GM19023 (cell line): ENCODE measurements around the gene OR13C5.
"Not testable (repeated sequence)": the region's sequence is repeated elsewhere in the genome, so short reads cannot be mapped to it uniquely, and the experiment has no call there.

Source experiments
- ATAC-seq: cut with Tn5 transposase; IDR thresholded peaks from one replicate; pipeline ENCODE4 v1.9.1; 2021; ENCODE audit warnings: mild to moderate bottlenecking, moderate library complexity; ENCODE audit not compliant: unreplicated experiment

Gene OR13C5, protein sequence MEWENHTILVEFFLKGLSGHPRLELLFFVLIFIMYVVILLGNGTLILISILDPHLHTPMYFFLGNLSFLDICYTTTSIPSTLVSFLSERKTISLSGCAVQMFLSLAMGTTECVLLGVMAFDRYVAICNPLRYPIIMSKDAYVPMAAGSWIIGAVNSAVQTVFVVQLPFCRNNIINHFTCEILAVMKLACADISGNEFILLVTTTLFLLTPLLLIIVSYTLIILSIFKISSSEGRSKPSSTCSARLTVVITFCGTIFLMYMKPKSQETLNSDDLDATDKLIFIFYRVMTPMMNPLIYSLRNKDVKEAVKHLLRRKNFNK

DNA sequence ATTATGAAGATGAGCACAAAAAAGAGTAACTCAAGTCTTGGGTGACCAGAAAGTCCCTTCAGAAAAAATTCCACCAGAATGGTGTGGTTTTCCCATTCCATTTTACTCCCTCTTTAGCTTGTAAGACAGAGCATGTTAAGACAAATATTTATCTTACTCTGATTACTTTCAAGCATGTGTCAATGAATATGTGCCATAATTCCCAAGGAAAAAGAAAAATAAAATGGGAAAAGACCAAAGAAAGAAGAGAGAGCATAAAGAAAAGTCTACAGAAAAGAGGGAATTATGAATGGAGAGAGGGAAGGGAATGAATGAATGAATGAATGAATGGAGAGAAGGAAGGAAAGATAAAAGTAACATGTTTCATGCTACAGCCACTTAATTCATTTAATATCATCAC is at the start of gene OR13C5:
TSS of gene OR13C5 (minus strand) at position 101 of the 400 bp plus-strand sequence. CDS start at position 101, 0 bp downstream.
- ATAC-seq: not testable (repeated sequence)

DNA sequence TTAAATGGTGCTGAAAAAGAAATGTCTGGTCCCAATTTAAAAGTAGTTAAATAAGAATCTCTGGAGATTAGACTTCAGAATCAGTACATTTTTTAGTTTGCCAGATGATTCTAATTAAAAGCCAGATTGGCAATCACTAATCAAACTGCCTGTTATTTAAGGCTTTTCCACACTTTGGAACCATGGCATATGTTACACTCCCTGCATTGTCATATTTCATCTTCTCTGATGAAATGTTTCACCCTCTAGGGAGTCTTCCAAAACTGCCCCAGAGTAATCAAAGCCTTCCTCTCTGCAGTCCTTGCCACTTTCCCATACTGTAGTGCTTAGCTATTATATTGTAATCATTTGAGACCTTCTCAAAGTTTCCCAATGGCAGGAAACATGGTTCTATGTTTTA is 36.2 kb upstream of the OR13C5 start:
- ATAC-seq: no peak

DNA sequence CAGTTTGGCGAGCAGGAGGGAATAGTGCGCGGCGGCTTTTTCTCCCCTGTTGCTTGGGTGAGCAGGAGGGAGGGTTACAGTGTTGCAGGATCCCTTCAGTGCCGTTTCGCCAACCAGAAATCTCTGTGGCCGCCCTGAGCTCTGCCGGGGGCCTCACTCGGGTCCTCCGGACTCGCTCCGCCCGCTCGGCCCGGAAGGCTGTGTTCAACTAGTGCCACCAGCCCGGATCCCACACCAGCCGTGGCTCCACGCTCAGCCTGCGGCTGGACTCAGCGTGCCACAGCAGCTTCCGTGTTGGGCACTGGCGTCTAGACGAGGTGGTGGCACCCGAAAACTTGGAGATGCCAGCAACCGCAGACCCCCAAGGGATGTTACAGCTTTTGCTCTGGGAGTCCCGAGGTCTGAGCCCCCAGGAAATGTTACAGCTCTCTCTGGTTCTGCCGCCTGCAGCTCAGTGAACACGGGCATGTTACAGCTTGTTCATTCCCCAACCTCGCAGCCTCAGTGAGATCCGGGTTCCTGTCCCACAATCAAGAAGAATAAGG is 34.8 kb upstream of the OR13C5 start:
- no peak for ATAC-seq

DNA sequence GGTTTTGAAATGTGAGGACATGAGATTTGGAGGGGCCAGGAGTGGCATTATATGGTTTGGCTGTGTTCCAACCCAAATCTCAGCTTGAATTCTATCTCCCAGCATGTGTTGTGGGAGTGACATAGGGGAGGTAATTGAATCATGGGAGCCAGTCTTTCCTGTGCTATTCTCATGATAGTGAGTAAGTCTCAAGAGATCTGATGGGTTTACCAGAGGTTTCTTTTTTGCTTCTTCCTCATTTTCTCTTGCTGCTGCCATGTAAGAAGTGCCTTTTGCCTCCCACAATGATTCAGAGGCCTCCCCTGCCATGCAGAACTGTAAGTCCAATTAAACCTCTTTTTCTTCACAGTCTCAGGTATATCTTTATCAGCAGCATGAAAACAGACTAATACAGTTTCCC is 26.8 kb upstream of the OR13C5 start:
- not testable (repeated sequence) for ATAC-seq

DNA sequence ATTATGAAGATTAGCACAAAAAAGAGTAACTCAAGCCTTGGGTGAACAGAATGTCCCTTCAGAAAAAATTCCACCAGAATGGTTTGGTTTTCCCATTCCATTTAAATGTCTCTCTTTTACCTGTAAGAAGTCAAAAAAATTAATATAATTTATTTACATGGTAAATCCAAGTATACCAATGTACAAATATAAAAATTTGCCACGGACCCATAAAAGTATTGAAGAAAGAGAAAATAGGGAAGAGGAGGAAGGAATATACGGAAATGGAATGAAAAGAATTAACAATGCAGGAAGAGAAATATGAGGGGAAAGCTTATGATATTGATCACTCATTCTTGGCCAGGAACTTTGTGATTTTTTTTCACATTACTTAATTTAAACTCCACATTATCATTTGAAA is 18.9 kb upstream of the OR13C5 start, which contains the start of gene OR13C9:
TSS of gene OR13C9 (minus strand) at position 101 of the 400 bp plus-strand sequence. CDS start at position 101, 0 bp downstream.
- no peak for ATAC-seq

DNA sequence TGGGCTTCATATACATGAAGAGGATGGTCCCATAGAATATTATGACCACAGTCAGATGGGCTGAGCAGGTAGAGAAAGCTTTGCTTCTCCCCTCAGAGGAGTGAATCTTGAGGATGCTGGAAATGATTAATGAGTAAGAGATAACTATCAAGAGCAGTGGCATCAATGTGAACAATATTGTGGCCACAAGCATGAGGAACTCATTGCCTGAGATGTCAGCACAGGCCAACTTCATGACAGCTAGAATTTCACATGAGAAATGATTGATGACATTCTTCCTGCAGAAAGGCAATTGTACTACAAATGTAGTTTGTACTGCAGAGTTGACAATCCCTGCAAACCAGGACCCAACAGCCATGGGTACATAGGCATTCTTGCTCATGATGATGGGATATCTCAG is 18.2 kb upstream of the OR13C5 start:
- ATAC-seq: no peak

DNA sequence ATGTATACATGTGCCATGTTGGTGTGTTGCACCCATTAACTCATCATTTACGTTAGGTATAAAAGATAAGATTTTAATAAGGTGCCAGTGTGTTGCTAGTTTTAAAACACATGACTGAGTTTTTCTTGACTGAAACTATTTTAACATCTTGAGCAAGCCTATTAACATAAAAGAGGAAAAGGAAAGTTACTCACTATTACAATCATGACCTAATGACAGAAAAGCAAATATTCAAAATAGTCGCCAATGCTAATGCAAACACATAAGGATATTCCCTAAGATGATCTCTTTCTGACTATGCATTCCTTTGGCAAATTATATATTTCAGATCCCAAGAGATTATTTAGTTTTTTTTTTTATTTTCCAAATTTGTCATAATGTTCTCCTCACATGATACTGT is 12.0 kb upstream of the OR13C5 start:
- no peak for ATAC-seq

DNA sequence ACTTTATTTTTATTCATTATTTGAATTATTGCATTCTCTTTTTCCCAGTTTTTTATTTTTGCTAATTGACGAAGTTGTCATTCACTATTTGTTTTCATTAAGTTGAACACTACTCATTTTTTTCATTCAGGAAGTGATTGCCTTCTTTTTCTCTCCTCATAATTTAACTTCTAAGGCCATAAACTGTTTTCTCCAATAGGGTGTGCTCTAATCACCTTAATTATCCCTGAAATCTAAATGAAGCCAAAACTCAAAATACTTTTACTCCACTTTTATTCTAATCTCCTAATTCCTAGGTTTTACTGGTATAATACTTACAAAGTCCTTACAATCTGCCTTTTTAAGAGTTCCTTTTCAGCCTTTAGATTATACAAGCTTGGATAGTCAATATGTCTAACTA is 9.1 kb upstream of the OR13C5 start:
- ATAC-seq: no peak

DNA sequence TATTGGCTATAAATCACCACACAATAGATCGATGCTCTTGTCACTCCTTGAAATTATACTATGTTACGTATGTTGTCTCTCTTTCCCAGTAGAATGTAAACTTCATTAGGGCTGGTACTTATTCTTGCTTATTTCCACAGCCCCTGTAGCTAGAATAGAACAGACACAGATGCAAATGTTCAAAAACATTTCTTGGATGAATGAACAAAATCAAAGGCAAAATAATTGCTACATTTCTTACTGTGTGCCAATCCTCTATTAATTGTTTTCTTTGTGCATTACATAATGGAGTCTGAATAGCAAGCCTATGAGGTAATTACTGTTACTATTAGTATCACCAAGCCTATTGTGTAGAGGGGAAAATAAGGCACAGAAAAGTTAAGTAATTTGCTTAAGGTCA is 6.9 kb upstream of the OR13C5 start:
- ATAC-seq: no peak

DNA sequence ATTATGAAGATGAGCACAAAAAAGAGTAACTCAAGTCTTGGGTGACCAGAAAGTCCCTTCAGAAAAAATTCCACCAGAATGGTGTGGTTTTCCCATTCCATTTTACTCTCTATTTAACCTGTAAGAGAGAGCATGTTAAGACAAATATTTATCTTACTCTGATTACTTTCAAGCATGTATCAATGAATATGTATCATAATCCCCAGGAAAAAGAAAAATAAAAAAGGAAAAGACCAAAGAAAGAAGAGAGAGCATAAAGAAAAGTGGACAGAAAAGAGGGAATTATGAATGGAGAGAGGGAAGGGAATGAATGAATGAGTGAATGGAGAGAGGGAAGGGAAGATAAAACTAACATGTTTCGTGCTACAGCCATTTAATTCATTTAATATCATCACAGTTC is 6.3 kb upstream of the OR13C5 start, which contains the start of gene OR13C2:
TSS of gene OR13C2 (minus strand) at position 101 of the 400 bp plus-strand sequence. CDS start at position 101, 0 bp downstream.
- not testable (repeated sequence) for ATAC-seq

DNA sequence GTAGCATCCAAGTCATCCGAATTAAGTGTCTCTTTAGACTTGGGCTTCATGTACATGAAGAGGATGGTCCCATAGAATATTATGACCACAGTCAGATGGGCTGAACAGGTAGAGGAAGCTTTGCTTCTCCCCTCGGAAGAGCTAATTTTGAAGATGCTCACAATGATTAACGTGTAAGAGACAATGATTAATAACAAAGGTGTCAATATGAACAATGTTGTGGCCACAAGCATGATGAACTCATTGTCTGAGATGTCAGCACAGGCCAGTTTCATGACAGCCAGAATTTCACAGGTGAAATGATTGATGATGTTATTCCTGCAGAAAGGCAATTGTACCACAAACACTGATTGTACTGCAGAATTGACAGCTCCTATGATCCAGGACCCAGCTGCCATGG is 5.6 kb upstream of the OR13C5 start:
- no peak for ATAC-seq

DNA sequence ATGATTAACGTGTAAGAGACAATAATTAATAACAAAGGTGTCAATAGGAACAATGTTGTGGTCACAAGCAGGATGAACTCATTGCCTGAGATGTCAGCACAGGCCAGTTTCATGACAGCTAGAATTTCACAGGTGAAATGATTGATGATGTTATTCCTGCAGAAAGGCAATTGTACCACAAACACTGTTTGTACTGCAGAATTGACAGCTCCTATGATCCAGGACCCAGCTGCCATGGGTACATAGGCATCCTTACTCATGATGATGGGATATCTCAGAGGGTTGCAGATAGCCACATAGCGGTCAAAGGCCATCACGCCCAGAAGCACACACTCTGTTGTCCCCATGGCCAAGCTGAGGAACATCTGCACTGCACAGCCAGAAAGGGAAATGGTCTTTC is 464 bp downstream of the OR13C5 start:
- not testable (repeated sequence) for ATAC-seq

DNA sequence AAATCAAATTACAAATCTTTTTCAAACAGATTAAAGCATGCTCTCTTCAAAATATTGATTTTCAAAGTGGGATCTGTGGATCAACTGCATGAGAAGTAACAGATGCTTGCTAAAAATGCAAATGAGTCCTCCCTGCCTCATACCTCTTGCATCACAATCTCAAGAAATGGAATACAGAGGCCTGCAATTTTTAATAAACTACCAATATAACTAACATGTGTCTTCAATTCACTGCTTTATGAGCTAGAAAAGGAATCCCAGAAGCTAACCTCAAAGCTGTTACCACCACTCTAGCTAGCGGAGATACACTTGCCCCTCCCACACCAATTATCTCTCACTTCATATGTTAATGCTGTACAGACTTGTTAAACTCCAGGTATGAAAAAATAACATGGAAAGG is 9.6 kb downstream of the OR13C5 start:
- no peak for ATAC-seq

DNA sequence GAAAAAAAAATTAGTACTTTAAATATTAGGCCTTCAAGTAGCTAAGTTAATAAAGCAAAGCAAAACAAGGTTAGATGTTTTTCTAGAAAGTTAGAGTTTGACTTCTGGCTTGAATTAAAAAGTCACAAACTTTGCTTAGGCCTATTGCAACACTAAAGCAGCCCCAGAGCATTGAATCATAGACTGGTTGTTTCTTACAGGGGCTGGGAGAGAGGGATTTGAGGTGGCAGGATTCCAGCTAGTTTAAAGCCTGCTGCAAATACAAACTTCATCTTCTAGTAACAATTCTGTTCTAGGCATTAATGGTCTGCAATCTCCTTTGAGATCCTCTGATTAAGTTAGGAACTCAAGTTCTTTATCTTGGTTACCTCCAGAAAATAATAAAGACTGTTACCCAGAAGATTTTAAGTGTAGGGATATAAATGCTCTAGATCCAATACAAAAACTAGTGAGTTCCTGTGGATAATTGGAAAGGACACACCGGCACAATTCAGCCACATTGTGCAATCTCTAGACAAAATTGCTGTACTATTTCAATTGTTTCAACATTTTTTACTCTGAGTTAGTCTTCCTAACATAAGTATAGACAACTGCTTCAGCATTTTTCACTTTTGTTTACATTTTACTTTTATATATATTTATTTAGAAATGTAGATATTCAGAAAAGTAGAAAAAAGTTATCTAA is 12.6 kb downstream of the OR13C5 start:
- no peak for ATAC-seq

DNA sequence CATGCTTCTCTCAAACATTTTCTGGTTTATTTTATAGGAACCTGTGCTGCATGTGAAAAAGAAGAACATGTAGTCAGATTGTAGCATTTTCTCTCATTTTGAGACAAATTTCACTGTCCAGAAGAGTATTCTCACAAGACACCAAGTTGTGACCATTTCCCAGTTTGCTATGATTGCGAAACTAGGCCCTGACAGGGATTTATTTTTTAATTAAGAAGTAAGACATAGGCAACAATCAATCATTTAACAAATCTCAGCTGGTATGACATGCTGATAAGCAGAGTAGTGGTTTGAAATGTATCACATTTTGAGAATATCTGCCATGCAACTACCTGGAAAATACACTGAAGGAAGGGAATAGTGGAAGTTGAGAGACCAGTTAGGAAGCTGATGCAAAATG is 18.7 kb downstream of the OR13C5 start:
- ATAC-seq: no peak

DNA sequence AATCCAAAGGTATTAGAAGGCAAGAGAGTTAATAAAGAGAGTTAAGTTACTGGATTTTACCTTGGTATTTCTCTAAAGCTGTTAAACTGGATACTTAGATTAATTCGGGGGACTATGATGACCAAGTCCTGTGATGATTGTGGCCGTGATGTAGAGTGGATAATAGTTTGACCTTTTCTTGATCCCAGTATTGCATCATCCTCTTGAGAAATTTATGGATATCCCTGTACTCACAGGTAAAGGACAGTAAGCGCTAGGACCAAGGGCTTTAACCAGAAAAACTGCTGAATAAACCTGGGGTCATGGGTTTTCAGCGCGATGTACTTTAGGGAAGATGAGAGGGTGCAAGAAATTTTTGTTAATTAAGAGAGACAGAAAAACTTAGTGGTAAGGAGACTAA is 21.9 kb downstream of the OR13C5 start:
- ATAC-seq: no peak

DNA sequence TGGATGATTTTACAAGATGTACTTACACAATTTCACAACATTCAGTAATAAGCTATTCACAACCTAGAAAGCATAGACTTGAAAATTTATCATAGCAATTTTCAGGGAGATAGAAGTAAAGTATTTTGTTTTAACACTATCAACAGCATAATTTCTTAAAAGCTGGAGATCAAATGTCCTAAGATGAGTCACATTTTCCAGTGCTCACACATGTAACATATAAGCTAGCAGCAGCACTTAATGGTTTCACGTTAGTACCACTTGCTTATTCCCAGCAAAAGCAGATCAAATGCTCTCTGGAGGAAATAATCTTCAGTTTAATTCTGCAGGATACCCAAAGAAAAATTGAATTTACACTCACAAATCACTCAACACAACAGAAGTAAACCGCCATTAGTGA is 23.8 kb downstream of the OR13C5 start:
- ATAC-seq: no peak

DNA sequence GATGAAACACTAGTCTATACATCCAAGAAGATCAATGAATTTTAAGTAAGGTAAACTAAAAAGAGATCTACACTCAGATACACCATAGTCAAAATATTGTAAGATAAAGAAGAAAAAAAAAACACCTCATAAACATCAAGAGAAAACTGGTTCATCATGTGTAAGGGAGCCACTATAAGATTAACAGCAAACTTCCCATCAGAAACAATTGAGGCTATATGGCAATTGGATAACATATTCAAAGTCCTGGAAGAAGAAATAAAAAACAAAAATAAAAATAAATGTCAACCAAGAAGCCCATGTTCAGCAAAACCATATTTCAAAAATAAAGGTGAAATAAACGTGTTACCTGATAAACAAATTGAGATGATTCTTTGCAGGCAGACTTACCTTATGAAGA is 26.6 kb downstream of the OR13C5 start:
- no peak for ATAC-seq

DNA sequence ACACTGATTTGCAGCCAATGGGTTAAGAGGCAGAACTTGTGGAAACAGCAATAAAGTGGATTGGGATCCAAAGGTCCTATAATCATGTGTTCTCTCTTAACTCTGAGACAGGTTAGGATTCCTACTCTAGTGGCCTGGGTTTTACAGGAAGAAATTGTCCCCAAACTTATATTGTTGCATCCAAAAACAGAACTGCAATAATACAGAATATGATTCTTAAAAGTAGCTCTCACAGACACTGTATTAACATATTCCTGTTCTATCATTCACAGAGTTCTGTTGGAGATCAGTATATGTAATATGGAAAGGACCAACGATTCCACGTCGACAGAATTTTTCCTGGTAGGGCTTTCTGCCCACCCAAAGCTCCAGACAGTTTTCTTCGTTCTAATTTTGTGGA is 30.3 kb downstream of the OR13C5 start, which contains the start of gene OR13C8:
TSS of gene OR13C8 (plus strand) at position 301 of the 400 bp plus-strand sequence. CDS start at position 301, 0 bp downstream.
- no peak for ATAC-seq

DNA sequence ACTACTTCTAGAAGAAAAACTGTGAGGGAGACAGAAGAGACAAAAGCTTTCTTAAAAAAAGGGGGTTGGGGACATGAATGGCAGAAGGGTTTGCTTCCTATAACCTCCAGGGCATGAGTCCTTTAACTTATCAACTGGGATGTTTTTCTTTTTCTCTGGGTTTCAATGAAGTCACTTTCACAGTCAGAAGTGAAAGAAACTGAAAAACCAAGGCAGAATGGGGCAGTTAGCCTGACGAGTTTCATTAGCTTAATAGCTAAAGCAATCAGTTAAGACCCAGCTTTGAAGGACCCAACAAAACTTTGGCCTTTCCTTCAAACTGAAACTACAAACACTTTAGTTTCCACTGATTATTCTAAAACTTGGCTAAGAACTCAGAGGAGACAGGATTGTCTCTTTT is 34.9 kb downstream of the OR13C5 start:
- no peak for ATAC-seq

DNA sequence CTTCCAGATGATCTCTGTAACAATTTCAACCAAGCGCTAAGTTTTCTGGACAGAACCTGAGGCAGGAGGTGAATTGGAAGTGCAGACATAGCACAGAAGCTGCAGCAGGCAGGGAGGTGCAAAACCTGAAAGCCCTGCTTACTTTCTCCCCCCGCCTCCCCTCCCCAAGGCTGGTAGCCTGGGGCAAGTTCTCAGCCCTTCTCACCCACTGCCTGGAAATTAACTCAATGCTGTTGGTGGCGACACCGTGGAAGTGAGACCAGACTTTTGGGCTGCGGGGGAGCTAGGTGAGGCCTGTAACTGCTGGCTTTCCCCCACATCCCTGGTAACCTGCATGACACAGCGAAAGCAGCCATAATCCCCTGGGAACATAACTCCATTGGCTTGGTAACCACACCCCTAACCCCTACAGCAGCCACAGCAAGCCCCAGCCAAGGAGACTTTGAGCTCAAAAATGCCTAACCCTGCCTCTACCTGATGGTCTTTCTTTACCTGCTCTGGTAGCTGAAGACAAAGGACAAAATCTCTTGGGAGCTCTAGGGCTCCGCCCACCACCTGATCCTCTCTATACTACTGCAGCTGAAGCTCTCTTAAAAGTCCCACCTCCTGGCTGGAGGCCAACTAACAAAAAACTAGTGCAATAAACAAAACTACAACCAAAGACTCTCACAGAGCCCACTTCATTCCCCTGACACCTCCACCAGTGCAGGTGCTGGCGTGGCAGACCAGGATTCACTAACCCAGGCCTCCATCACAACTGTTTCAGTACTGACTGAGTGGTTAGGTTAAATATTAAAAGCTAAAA is 42.2 kb downstream of the OR13C5 start:
- ATAC-seq: no peak
